Activated CD4-positive, alpha-beta T cell treated with anti-CD3 and anti-CD28 coated beads for 4 hours (primary cell): Measurements from ENCODE around the gene FKBP14.
A peak's percentile ranks its signal among the peaks of the same experiment; 100 is the strongest.

Experiments
- DNase-seq, 2 donors: peaks; one replicate each; pipeline ENCODE4 v3.0.0-alpha.2; 2020

FKBP14 gene, protein sequence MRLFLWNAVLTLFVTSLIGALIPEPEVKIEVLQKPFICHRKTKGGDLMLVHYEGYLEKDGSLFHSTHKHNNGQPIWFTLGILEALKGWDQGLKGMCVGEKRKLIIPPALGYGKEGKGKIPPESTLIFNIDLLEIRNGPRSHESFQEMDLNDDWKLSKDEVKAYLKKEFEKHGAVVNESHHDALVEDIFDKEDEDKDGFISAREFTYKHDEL

DNA sequence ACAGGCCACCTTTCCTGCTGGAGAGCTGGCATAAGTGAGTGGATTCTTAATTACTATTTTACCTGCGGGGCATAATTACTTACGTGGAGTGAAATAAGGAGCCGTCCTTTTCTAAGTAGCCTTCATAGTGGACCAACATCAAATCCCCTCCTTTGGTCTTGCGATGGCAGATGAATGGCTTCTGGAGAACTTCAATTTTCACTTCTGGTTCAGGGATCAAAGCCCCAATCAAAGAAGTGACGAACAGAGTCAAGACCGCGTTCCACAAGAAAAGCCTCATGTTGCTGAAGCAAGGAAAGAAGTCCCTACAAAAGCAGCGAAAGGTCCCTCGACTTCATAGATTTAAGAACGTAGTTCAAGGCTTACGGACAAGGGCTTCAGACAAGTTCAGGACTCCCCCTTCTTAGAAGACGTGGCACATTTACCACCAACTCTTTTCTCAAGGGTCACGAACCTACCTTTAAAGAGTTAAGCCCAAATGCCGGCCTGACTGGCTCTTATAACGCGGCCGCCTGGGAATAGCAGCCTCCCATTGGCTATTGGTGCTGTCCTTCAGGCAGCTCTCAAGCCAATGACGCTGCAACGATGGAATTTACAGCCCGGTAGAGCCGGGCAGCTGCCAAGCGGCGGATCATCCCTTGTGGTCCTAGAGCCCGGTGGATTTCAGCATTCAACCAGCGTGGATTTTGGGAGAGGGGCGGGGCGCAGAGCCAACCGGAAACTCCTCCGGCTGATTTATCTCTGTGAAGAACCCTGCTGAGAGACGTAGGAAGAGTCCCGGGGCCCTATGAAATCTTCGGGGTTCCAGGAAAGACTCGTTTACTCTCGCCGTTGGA, at the start of gene FKBP14:
TSS of gene FKBP14 (minus strand) at position 474 of the 836 bp plus-strand sequence. CDS start at position 280, 194 bp downstream.
- peak; percentile 87 to 91 for DNase-seq

DNA sequence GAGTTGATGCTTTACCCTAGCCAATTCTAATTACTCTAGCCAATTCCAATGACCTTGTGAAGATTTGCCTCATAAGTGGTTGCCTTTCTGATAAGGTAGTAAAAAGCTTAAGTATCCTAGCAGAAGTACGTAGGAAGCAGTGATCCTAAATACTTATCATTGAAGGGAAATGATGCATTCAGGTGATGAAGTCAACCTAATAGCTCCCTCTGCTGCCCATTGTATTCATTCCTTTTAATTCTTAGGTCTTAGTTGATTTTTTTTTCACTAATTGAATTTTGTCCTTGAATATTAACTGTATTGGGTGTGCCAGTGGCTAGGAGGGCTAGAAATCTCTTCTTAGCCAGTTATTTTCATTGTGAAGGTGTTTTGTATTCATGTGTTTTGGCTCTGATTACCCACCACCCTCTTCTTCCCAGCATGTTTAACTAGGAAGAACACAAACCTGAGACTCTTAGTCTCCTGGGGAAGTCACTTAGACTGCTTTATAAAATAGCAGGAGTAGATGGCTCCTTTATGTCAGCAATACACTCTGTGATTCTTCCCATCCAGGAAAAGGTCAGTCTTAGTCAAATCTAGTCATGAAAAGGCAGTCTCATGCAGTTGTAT, 48.0 kb upstream of the FKBP14 start:
- DNase-seq: no peak

DNA sequence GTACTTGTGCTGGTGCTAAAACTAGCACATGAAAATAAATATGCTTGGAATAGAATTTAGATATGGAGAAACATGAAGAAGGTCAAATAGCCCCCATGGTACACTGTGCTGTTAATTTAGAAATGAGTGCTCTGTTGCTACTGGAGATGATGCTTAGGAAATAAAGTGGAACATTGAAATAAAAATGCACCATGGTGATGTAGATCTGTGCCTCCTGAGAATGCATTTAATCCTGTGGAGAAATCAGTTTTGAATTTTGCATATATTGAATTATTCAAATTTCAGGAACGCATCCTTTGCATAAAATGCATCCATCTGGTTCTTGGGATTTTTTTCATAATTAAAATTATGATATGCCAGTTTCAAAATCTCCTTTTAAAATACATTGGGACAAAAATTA, 46.2 kb upstream of the FKBP14 start:
- DNase-seq: no peak

DNA sequence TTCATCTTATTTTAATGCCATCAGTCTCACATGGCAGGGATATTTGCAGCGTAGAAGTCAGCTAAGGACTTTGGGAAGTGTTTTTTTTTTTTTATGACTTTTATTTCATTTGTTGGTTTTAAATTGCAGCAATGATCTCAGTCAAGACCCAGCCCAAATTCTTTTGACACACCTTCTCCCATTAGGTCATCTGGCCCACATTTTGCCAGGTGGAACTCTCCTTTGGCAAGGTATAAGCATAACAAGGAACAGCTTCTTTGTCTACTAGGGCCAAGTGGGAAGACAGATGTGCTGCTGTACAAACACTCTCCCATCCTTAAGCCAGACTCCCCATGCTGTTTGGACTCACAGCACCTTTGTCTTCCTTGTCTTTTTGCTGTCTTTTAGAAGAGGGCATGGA, 43.5 kb upstream of the FKBP14 start:
- no peak for DNase-seq

DNA sequence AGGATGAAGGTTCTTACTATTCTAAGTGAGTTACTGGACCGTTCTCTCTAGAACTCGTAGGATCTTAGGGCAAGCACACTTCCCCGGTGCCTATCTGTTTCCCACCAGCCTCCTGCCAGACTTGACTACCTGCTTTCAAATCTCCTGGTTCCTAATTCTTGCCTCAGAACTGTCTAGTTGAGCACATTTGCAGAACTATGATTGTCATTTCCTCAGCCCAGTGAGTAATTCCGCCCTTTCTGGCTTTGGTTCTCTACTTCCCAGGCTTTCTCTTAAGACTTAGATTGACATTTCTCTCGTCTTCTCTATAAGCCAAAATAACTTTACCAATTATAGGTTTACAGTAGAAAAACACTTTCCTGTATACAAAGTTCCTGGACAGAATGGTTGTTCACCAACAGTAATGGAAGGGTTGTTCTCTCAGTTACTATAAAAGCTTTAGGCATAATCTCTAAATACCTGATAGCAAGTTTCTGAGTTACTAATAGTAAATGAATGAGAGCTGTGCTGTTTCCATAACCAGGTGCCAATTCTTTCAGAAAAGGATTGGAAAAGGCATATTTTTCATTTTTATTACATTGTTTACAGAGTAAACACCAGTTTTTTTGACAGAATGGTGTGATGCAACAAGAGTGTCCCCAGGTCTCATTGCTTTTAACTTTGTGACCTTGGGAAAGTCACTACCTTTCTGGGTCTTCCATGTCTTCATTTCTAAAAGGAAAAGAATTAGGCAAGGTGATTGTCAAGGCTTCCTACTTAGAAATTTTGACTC, 42.8 kb upstream of the FKBP14 start:
- no peak for DNase-seq

DNA sequence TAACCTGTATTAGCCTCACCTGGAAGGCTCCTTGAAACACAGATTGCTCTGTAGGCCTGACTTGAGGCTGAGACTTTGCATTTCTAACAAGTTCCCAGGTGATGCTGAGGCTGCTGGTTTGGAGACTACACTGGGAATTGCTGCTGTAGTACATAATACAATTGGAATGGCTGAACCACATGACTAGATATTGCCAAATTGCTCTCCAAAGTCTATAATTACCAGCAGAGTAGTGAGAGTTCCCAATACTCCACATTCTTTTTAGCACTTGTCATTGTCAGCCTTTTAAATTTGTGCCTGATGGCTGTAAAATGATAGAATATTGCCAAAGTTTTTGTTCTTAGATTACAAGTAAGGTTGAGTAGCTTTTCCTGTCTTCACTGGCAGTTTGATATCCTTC, 41.6 kb upstream of the FKBP14 start:
- DNase-seq: no peak

DNA sequence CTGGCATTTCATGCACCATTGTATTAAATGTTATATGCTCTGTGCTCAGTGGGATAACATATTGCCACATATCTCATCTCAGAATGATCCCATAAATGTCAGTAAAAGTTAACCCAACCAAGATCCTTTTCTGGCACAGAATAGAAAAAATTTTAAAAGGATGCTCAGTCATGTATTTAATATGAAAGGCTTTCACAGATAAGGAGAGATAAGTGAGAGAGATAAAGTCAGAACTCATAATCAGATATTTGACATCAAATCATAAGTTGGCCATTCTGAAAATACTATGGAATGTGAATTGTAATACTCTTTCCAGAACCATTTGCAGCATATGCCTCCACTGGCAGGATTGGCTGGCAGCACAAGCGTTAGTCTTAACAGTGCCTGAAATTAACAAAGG, 40.2 kb upstream of the FKBP14 start:
- no peak for DNase-seq

DNA sequence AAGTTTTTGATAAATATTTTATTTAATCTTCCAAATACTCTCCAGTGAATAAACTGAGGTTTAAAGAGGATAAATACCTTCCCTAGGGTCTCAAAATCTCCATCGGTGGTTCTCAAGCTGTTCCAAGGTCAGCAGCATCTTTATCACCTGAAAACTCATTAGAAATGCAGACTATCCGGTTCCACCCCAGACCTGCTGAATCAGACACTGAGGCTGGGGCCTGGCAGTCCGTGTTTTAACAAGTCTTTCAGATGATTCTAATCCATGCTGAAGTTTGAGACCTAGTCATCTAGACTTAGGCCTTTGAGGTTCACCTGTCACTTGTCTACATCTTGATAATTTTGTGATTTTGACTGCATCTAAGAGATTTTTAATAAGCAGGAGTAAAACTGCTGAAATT, 39.2 kb upstream of the FKBP14 start:
- no peak for DNase-seq

DNA sequence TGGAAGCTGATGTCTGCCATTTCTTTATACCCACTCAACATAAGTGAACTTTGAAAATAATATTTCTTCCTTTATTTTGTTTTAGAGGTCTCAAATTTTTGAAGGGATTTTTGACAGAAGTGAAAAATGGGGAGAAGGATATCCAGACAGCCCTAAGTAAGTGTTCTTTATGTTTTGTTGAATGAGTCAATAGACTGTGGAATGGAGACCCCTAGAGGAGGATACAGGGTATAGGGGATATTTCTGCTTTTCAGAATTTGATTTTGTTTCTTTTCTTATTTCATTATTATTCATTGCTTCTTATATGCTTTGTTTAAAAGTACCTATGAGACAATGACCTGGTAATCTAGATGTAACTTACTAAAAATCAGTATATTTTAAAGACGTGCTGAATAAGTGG, 36.1 kb upstream of the FKBP14 start:
- DNase-seq: no peak

DNA sequence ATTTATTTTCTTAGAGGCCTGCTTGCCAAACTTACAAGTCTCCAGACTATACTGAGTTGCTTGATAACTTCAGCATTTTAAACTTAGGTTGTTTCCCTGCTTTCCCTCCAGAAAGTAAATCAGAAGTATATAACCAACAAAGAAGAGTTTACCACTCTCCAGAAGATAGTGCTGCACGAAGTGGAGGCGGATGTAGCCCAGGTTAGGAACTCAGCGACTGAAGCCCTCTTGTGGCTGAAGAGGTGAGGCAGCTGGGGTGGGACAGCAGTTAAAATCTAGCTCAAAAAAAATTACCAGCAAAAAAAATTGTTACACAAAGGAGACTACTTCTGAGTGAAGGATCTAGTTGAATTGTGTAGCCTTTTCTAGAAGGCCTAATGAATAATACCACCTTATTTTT, 35.3 kb upstream of the FKBP14 start:
- peak; percentile 15 to 33 for DNase-seq

DNA sequence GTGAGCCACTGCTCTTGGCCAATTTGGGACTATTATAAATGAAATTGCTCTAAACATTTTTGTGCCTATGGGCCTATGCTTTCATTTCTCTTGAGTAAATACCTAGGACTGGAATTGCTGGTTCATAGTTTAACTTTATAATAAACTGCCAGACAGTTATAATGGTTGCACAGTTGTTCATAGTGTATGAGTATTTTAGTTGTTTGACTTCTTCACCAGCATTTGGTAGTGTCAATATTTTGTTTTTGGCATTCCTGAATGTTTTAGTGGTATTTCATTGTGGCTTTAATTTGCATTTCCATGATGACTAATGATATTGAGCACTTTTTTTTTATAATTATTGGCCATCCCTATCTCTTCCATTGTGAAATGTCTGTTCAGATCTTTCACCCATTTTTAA, 31.2 kb upstream of the FKBP14 start:
- DNase-seq: no peak

DNA sequence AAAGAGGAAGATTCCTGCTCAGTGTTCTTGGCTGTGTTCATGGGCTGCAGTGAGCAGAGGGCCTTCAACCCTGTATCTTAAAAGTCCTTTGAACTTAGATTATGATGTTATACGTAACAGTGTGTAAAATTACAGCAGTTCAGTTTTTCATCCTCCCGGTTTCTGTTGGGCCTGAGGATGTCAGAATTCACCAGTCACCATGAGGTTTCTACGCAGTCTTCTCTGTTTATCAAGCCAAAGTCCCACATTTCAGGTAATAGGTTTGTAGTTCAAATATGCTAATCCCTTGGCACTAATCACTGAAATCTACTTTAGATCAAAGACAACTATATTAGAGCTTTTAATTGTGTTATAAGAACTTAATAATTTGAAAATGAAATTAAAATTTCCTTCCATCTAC, 26.6 kb upstream of the FKBP14 start:
- DNase-seq: no peak

DNA sequence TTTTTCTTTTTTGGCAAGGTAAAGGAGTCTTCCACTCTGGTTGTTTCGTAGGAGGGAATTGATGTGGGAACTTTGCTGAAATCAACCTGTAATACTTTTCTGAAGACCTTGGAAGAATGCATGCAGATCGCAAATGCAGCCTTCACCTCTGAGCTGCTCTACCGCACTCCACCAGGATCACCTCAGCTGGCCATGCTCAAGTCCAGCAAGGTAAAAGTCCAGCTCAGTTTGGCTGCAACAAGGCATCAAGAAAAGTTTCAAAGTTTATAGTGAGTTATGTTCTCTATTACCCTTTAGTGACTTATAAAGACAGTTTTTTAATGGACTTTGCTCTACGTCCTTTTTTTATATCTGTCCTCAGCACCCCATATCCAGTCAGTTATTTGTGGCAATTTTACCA, 22.7 kb upstream of the FKBP14 start:
- no peak for DNase-seq

DNA sequence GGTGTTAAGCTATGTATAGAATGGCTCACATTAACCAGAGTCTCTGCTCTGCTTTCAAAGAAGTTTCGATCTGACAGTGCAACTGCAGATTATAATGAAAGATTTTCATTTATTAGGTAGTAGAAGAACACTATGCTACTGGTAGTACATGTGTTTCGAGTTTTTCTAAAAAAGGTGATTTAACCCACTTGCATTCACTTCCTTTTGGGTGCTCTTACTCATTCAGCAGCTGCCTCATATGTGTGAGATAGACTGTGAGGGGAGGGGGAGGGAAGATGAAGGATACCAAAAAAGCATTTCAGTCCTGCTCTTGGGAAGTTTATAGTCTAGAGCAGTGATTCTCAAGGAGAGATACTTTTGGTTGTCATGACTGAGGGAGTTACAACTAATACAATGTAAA, 22.1 kb upstream of the FKBP14 start:
- no peak for DNase-seq

DNA sequence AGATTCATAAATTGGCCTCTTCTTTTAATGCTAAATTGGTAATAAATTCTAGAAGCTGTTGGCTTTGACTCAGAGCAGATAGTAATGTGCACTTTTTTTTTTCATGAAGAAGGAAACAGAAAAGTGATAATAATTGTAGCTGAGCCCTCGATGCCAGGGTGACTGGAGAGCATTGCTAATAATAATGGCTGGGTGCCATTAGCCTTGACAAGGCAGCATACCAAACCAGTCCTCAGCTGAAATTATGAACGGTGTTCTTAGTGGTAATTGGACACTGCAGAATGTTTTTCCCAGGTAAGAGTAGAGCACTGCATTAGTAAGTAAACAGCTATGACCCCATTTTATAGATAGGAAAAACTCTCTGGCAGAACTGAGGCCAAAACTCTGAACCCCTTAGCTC, 20.6 kb upstream of the FKBP14 start:
- DNase-seq: no peak

DNA sequence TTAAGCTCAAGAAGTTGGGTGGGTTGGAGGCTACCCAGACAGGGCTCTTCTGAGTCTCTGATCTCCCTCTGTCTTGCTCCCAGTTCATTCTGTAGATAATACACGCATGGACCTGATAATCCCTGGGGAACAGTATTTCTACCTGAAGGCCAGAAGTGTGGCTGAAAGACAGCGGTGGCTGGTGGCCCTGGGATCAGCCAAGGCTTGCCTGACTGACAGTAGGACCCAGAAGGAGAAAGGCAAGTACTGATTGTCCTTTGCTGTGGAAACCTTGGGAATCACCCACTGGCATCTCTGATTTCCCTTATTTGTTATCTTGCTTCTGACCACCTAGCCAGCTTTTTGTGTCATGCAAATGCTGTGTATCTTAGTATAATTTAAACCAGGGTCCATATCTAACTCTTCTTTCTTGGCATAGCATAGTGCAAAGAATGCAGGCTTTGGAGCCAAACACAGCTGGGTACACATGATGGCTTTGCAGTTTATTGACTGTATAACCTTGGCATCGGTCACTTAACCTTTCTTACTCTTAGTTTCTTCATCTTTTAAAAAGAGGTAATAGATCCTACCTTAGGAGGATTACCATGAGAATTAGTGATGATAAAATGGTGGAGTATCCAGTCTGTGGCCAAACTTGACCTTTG, 19.7 kb upstream of the FKBP14 start:
- DNase-seq: no peak

DNA sequence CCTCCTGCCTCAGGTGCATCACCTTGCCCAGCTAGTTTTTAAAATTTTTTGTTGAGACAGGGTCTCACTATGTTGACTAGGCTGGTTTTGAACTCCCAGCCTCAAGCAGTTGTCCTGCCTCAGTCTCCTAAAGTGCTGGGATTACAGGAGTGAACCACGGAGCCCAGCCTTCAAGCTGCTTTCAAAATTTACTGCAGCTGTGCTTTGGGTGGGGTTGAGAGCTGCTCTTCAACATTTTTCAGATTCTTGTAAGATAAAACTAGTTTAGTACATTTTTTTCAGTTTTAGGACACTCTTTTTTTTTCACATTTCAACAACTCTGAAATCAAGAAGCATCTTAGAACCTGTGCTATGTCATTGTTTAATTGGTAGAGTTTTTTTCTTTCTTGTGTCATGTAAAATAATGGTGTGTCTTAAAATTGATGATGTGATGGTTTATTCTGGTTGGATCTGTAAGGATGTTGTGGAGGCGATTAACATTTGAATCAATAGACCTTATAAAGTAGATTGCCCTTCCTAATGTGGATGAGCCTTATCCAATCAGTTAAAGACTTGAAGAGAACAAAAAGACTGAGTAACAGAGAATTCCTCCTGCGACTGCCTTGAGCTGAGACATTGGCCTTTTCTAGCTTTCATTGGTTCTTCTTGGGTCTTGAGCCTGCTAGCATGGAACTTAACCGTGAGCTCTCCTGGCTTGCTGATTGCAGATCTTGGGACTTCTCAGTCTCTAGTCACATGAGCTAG, 15.2 kb upstream of the FKBP14 start:
- no peak for DNase-seq

DNA sequence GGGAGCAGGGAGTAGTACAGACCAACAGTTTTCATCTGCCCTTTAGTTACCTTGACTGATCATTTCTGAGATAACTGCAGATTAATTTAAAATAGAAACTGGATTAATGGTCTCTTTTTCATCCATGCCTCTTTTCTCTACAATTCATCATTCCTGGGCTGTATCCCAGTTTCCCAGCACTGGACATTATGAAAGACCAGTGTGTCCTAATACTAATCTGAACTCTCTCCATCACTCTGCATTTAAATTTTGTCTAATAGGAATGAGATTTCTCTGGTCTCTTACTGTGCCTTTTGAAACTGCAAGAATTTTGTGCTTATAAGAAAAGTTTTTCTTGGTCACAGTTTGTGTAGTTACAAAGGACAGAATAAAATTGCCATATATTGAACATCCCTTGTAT, 14.4 kb upstream of the FKBP14 start:
- DNase-seq: no peak

DNA sequence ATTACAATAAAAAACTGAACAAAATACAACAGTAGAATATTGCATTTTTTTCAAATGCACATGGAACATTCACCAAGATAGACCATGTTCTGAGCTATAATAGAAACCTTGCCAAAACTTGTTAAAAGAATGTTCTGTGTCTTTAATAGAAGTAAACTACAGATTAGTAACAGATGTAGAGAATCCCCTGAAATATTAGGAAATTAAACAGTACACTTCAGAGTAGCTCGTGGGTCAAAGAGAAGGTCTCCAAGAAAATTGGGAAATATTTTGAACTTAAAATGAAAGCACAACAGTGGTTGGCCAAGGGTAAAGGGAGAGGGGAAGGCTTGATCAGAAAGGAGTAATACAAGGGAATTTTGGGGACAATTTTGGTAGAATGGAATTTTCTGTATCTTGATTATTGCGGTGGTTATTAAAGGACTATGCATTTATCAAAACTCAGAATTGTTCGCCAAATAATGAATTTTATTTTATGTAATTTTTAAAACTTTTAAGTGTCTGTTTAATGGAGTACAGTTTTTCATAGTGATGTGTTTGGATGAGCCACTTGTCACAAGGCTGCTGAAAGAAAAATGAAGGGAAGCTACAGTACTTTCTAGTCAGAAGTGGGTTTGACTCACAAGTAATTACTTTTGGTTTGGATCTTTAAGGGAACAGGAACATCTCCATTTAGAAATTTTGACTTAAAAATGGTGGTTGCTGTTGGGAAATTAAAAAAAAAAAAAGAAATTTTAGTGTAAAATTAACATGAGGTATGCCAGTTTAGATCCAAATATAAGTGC, 11.9 kb upstream of the FKBP14 start:
- DNase-seq: no peak

DNA sequence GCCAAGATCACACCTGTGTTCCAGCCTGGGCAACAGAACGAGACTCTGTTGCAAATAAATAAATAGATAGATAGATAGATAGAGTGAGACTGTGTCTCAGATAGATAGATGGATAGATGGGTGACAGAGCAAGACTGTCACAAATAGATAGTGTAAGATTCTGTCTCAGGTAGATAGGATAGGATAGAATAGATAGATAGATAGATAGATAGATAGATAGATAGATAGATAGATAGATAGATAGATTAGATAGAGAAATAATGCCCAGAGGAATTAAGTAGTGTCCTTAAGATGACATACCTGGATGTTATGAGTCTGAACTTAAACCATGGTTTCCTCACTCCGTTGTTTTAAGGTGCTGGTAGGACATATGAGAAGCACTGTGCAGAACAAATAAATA, 9.7 kb upstream of the FKBP14 start:
- no peak for DNase-seq

DNA sequence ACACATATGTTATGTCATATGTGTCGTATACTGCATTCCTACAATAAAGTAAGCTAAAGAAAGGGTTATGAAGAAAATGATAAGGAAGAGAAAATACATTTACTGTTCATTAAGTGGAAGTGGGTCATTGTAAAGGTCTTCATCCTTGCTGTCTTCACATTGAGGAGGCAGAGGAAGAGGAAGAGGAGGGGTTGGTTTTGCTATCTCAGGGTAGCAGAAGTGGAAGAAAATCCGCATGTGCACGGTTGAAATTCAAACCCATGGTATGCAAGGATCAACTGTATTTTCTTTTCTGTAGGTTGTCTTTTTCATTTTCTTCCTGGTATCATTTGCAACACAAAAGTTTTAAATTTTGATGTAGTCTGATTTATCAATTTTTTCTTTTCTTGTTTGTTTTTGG, 8.0 kb upstream of the FKBP14 start:
- DNase-seq: no peak
